HG03108 (cell line): Measurements from ENCODE around the gene DDC.
"Not testable (repeated sequence)": the region's sequence is repeated elsewhere in the genome, so short reads cannot be mapped to it uniquely, and the experiment has no call there.

Experiments
- ATAC-seq: cut with Tn5 transposase; IDR thresholded peaks from one replicate; pipeline ENCODE4 v1.9.1; 2021; ENCODE audit warnings: moderate library complexity; ENCODE audit not compliant: unreplicated experiment

DDC gene

GRCh38 chr7:50589364-50589763 is 24.2 kb upstream of the DDC start:
- no peak for ATAC-seq

- no peak for ATAC-seq
Measured at GRCh38 chr7:50588937-50589336, 23.7 kb upstream of the DDC start.

- ATAC-seq = no peak
Measured at GRCh38 chr7:50587737-50588136, 22.5 kb upstream of the DDC start.

GRCh38 chr7:50584793-50585408 is 19.7 kb upstream of the DDC start:
- no peak for ATAC-seq

- no peak for ATAC-seq
Measured at GRCh38 chr7:50584386-50584785, 19.2 kb upstream of the DDC start.

GRCh38 chr7:50583295-50583694 is 18.1 kb upstream of the DDC start:
- ATAC-seq = not testable (repeated sequence)

GRCh38 chr7:50582271-50582670 is 17.1 kb upstream of the DDC start:
- ATAC-seq = not testable (repeated sequence)

- ATAC-seq = not testable (repeated sequence)
Measured at GRCh38 chr7:50580666-50581065, 15.5 kb upstream of the DDC start.

GRCh38 chr7:50580057-50580456 is 14.9 kb upstream of the DDC start:
- ATAC-seq = no peak

GRCh38 chr7:50578105-50578504 is 12.9 kb upstream of the DDC start:
- ATAC-seq = not testable (repeated sequence)

GRCh38 chr7:50577569-50577968 is 12.4 kb upstream of the DDC start:
- no peak for ATAC-seq

- not testable (repeated sequence) for ATAC-seq
Measured at GRCh38 chr7:50576388-50576787, 11.2 kb upstream of the DDC start.

- ATAC-seq = no peak
Measured at GRCh38 chr7:50567715-50568261, 2.6 kb upstream of the DDC start.

GRCh38 chr7:50565977-50566376 is 772 bp upstream of the DDC start:
- no peak for ATAC-seq

- ATAC-seq = no peak
Measured at GRCh38 chr7:50565559-50565916, 333 bp upstream of the DDC start.

GRCh38 chr7:50564171-50564570 is 1.0 kb downstream of the DDC start:
- no peak for ATAC-seq

GRCh38 chr7:50562136-50562535 is 3.1 kb downstream of the DDC start:
- ATAC-seq = no peak

- no peak for ATAC-seq
Measured at GRCh38 chr7:50560865-50561351, 4.3 kb downstream of the DDC start.

GRCh38 chr7:50559881-50560280 is 5.3 kb downstream of the DDC start:
- no peak for ATAC-seq

GRCh38 chr7:50558294-50559053 is 6.7 kb downstream of the DDC start:
- ATAC-seq = no peak

- no peak for ATAC-seq
Measured at GRCh38 chr7:50557099-50557498, 8.1 kb downstream of the DDC start.
